HCT116 (cell line): ENCODE results near the gene TOR4A. TPM values are rescaled to one million over a fixed set of nuclear protein-coding genes. Genes with fewer than 3 reads are reported as not detected.

Source experiments
- ATAC-seq: fragments of 200-7000 bp; cut with Tn5 transposase; 2 replicates; pipeline ENCODE4 v1.9.1; 2020; ENCODE audit warnings: mild to moderate bottlenecking, moderate library complexity
- BruUV-seq: library from RNA; stranded (reverse); fragments of 400-500 nt; replicated peaks from 2 replicates; lab custom pipeline; 2021; lab: Mats Ljungman, UMichigan
- CTCF ChIA-PET: fragments of 300-600 bp; sonication (Branson Sonifier 250); formaldehyde crosslinking; loops from one replicate; lab custom pipeline; 2021; ENCODE audit warnings: antibody characterized with exemption; lab: Charles Lee
- POLR2A ChIA-PET: fragments of 300-600, 350-600 bp; sonication (Branson Sonifier 250); formaldehyde crosslinking; loops from one replicate; lab custom pipeline; 2021; ENCODE audit warnings: antibody characterized with exemption; lab: Charles Lee
- RAD21 ChIA-PET, 2 experiments: fragments of 300-600 bp; sonication (Branson Sonifier 250); formaldehyde crosslinking; loops; one replicate each; lab custom pipeline; 2023; ENCODE audit warnings: low total read pairs in 2 of 2; ENCODE audit not compliant: uncharacterized antibody in 2 of 2, unreplicated experiment in 2 of 2, low non-redundant PET in 1 of 2; lab: Charles Lee
- DNase-seq: peaks from one replicate; pipeline ENCODE4 v3.0.0-alpha.2; 2010; ENCODE audit warnings: low read depth, low spot score
- H2AFZ ChIP-seq: fragments of 200-600 bp; shearing (Covaris generic), sonication (generic); 2 replicates; pipeline ENCODE4 v1.6.1; 2017; ENCODE audit warnings: low read depth, mixed run types, mixed read lengths, antibody characterized with exemption, low read length; ENCODE audit not compliant: poor library complexity, severe bottlenecking
- H3K27ac ChIP-seq: 2 replicates; pipeline ENCODE4 v1.5.1; 2012; ENCODE audit warnings: low read depth, low read length
- H3K27me3 ChIP-seq: fragments of 200-600 bp; sonication (generic); 2 replicates; pipeline ENCODE4 v1.6.1; 2016; ENCODE audit warnings: mixed run types, low read length, mixed read lengths; ENCODE audit not compliant: insufficient read depth
- H3K36me3 ChIP-seq, 2 experiments: fragments of 200-500 bp in 1 of 2; fragments of 200-600 bp in 1 of 2; sonication (Bioruptor generic) in 1 of 2; sonication (generic) in 1 of 2; 2 replicates each; pipeline versions ENCODE4 v1.5.1 to v1.6.1; 2014 to 2016; ENCODE audit warnings: low read length in 2 of 2, inconsistent platforms in 1 of 2, mixed read lengths in 1 of 2, mixed run types in 1 of 2; ENCODE audit not compliant: insufficient read depth in 2 of 2, control insufficient read depth in 1 of 2
- H3K4me1 ChIP-seq, 2 experiments: fragments of 200-600 bp in 1 of 2; sonication (generic) in 1 of 2; 2 replicates each; pipeline versions ENCODE4 v1.5.1 to v1.6.1; 2012 to 2017; ENCODE audit warnings: low read length in 2 of 2, inconsistent platforms in 1 of 2, mild to moderate bottlenecking in 1 of 2, mixed read lengths in 1 of 2, mixed run types in 1 of 2, moderate library complexity in 1 of 2; ENCODE audit not compliant: insufficient read depth in 2 of 2, control insufficient read depth in 1 of 2
- H3K4me2 ChIP-seq: fragments of 200-600 bp; sonication (generic); 2 replicates; pipeline ENCODE4 v1.6.1; 2017; ENCODE audit warnings: mixed run types, low read length, mixed read lengths
- H3K4me3 ChIP-seq, 2 experiments: fragments of 200-600 bp in 1 of 2; sonication (generic) in 1 of 2; replicated peaks in 1 of 2; 2 replicates each; pipeline ENCODE4 v1.5.1; 2011 to 2016; ENCODE audit warnings: low read length in 2 of 2, control low read depth in 1 of 2, low read depth in 1 of 2, mild to moderate bottlenecking in 1 of 2, mixed read lengths in 1 of 2, mixed run types in 1 of 2
- H3K79me2 ChIP-seq: fragments of 200-600 bp; sonication (generic); 2 replicates; pipeline ENCODE4 v1.6.1; 2017; ENCODE audit warnings: mild to moderate bottlenecking, mixed run types, low read length, moderate library complexity, mixed read lengths; ENCODE audit not compliant: insufficient read depth
- H3K9ac ChIP-seq: fragments of 200-600 bp; sonication (generic); 2 replicates; pipeline ENCODE4 v1.6.1; 2016; ENCODE audit warnings: low read length, mixed read lengths
- H3K9me2 ChIP-seq: fragments of 200-600 bp; sonication (generic), shearing (Covaris generic); 2 replicates; pipeline ENCODE4 v1.6.1; 2017; ENCODE audit warnings: mixed run types, mild to moderate bottlenecking, moderate library complexity; ENCODE audit not compliant: insufficient read depth
- H3K9me3 ChIP-seq, 2 experiments: fragments of 200-500 bp in 1 of 2; fragments of 200-600 bp in 1 of 2; sonication (Bioruptor generic) in 1 of 2; sonication (generic) in 1 of 2; 2 replicates each; pipeline ENCODE4 v1.6.1; 2014 to 2017; ENCODE audit warnings: low read length in 2 of 2, mixed read lengths in 2 of 2, inconsistent platforms in 1 of 2, low read depth in 1 of 2, mild to moderate bottlenecking in 1 of 2, mixed run types in 1 of 2, moderate library complexity in 1 of 2; ENCODE audit not compliant: control insufficient read depth in 1 of 2, insufficient read depth in 1 of 2
- H4K20me1 ChIP-seq: fragments of 200-600 bp; sonication (generic), shearing (Covaris generic); 2 replicates; pipeline ENCODE4 v1.6.1; 2017; ENCODE audit warnings: mixed run types, mild to moderate bottlenecking, moderate library complexity; ENCODE audit not compliant: insufficient read depth
- CBX3 ChIP-seq: IDR thresholded peaks from 2 replicates; pipeline ENCODE4 v1.6.1; 2012; ENCODE audit warnings: low read depth
- CEBPB ChIP-seq: IDR thresholded peaks from 2 replicates; pipeline ENCODE4 v1.6.1; 2012; ENCODE audit warnings: low read depth
- EGR1 ChIP-seq: IDR thresholded peaks from 2 replicates; pipeline ENCODE4 v1.6.1; 2012; ENCODE audit warnings: low read depth
- ELF1 ChIP-seq: IDR thresholded peaks from 2 replicates; pipeline ENCODE4 v1.6.1; 2012; ENCODE audit warnings: low read depth, borderline replicate concordance
- EZH2 ChIP-seq: fragments of 200-600 bp; sonication (generic); IDR thresholded peaks from 2 replicates; pipeline ENCODE4 v1.6.1; 2017; ENCODE audit warnings: antibody characterized with exemption, mixed run types
- EZH2phosphoT487 ChIP-seq: fragments of 200-600 bp; IDR thresholded peaks from 2 replicates; pipeline ENCODE4 v1.6.1; 2018; ENCODE audit warnings: antibody characterized with exemption, borderline replicate concordance
- FOSL1 ChIP-seq: IDR thresholded peaks from 2 replicates; pipeline ENCODE4 v1.6.1; 2012; ENCODE audit warnings: low read depth
- JUND ChIP-seq: IDR thresholded peaks from 2 replicates; pipeline ENCODE4 v1.6.1; 2012
- RAD21 ChIP-seq: IDR thresholded peaks from 2 replicates; pipeline ENCODE4 v1.6.1; 2012; ENCODE audit warnings: low read depth, mild to moderate bottlenecking
- SIN3A ChIP-seq: IDR thresholded peaks from 2 replicates; pipeline ENCODE4 v1.6.1; 2012; ENCODE audit warnings: low read depth
- SP1 ChIP-seq: IDR thresholded peaks from 2 replicates; pipeline ENCODE4 v1.6.1; 2012; ENCODE audit warnings: low read depth
- SRF ChIP-seq: IDR thresholded peaks from 2 replicates; pipeline ENCODE4 v1.6.1; 2012; ENCODE audit warnings: low read depth
- TCF7L2 ChIP-seq: IDR thresholded peaks from 2 replicates; pipeline ENCODE4 v1.7.0; 2011; ENCODE audit warnings: borderline replicate concordance, inconsistent platforms; ENCODE audit not compliant: insufficient read depth, insufficient read length; ENCODE audit errors: extremely low read depth
- YY1 ChIP-seq: IDR thresholded peaks from 2 replicates; pipeline ENCODE4 v1.6.1; 2011; ENCODE audit warnings: low read length, low read depth, moderate library complexity, mild to moderate bottlenecking; ENCODE audit not compliant: insufficient replicate concordance; ENCODE audit errors: extremely low read depth
- ZFX ChIP-seq: fragments of 450-650 bp; IDR thresholded peaks from 2 replicates; pipeline ENCODE4 v1.6.1; 2017
- ZNF274 ChIP-seq: fragments of 200-500 bp; sonication (Bioruptor generic); IDR thresholded peaks from 2 replicates; pipeline ENCODE4 v1.6.1; 2014; ENCODE audit warnings: mild to moderate bottlenecking, low read depth, low read length, inconsistent platforms
- intact Hi-C: fragments of 100-400 bp; cut with micrococcal nuclease; formaldehyde crosslinking; loops from 2 replicates; pipeline ENCODE4 v1.10.0; 2022
- total RNA-seq: library from RNA; stranded (reverse); gene quantifications from one replicate; pipeline ENCODE4 v1.2.1, GENCODE V29; 2021; ENCODE audit not compliant: unreplicated experiment
- TF ChIP-seq, protein P1 (sequence below): IDR thresholded peaks from 2 replicates; pipeline ENCODE4 v1.6.1; 2012
- TF ChIP-seq, protein P2 (sequence below): IDR thresholded peaks from 2 replicates; pipeline ENCODE4 v1.6.1; 2011; ENCODE audit warnings: mild to moderate bottlenecking, low read length, moderate library complexity; ENCODE audit not compliant: insufficient replicate concordance; ENCODE audit errors: extremely low read depth
- TF ChIP-seq, protein P3 (sequence below): IDR thresholded peaks from 2 replicates; pipeline ENCODE4 v1.6.1; 2012
- TF ChIP-seq, protein P4 (sequence below): IDR thresholded peaks from 2 replicates; pipeline ENCODE4 v1.6.1; 2012; ENCODE audit warnings: low read depth

TOR4A gene
- total RNA-seq, 1 experiment from 2014 or later = 34.0 TPM

DNA sequence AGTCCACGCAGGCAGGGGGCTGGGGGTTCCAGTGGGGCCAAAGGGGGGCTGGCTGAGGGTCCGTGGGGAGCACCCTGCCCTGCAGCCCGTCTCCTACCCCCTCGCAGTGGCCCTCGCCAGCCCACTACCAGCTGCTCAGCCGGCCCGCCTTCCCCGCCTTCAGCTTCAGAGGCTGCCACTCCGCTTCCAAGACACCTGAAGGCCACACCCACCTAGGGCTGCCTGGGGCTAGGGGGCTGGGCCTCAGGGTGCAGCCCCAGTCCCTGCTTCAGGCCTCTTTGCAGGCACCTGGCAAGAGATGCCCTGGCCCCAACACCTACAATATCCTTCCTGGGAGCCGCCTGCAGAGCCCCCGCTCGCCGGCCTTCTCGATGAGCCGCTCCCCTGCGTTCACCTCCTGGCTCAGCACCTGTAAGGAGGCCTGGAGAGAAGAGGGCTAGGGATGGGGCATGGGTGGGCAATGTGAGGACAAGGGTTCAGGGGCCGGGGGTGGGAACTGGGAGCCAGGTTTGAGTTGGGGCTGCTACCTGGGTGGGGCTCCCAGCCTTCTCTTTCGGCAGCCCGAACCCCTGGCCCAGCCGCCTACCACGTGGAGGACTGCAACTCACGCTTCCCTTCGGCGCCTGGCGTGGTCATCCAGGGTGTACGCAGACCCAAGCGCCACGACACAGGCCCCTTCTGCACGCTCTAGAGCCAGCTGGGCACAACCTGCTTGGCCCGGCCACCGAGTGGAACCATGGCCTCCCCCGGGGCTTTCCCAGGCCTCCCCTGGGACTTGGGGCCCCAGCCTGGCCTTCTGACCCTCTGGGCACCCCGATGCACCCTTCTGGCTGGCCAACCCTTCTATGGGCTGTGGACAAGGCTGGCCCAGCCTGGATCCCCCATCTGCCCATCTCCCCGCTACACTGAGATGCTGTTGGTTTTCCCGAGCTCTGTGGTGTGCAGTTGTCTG lies 24.7 kb upstream of the TOR4A start:
- Histone ChIP-seq H3K4me2 (0 out of 2 replicates have a peak overlapping the region, but pooled peaks have one; percentile 9), H3K9me2 (no peaks in the 10 kb centered on the region), H3K9ac (no peak overlapping the region), H3K9me3 (no peaks in the 10 kb centered on the region), H3K79me2 (peaks cover 21% of the 10 kb centered on the region)
- ATAC-seq = peak; percentile 41
- RAD21 ChIA-PET = no interaction called here
- no peak for TF ChIP-seq EZH2
- TF ChIP-seq SP1 = no peak
- TF ChIP-seq ZFX = no peak
- TF ChIP-seq EGR1 = no peak
- TF ChIP-seq FOSL1 = no peak
- no peak for TF ChIP-seq RAD21
- TF ChIP-seq SRF = no peak
- TF ChIP-seq JUND = no peak
- TF ChIP-seq, protein P1, sequence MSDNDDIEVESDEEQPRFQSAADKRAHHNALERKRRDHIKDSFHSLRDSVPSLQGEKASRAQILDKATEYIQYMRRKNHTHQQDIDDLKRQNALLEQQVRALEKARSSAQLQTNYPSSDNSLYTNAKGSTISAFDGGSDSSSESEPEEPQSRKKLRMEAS = no peak
- TF ChIP-seq CBX3 = no peak
- TF ChIP-seq, protein P2, sequence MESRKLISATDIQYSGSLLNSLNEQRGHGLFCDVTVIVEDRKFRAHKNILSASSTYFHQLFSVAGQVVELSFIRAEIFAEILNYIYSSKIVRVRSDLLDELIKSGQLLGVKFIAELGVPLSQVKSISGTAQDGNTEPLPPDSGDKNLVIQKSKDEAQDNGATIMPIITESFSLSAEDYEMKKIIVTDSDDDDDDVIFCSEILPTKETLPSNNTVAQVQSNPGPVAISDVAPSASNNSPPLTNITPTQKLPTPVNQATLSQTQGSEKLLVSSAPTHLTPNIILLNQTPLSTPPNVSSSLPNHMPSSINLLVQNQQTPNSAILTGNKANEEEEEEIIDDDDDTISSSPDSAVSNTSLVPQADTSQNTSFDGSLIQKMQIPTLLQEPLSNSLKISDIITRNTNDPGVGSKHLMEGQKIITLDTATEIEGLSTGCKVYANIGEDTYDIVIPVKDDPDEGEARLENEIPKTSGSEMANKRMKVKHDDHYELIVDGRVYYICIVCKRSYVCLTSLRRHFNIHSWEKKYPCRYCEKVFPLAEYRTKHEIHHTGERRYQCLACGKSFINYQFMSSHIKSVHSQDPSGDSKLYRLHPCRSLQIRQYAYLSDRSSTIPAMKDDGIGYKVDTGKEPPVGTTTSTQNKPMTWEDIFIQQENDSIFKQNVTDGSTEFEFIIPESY = no peak
- no peak for TF ChIP-seq ZNF274
- no peak for TF ChIP-seq SIN3A
- TF ChIP-seq, protein P3, sequence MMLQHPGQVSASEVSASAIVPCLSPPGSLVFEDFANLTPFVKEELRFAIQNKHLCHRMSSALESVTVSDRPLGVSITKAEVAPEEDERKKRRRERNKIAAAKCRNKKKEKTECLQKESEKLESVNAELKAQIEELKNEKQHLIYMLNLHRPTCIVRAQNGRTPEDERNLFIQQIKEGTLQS = no peak
- no peak for TF ChIP-seq EZH2phosphoT487
- TF ChIP-seq CEBPB = no peak
- TF ChIP-seq ELF1 = no peak
- TF ChIP-seq TCF7L2 = no peak
- TF ChIP-seq, protein P4, sequence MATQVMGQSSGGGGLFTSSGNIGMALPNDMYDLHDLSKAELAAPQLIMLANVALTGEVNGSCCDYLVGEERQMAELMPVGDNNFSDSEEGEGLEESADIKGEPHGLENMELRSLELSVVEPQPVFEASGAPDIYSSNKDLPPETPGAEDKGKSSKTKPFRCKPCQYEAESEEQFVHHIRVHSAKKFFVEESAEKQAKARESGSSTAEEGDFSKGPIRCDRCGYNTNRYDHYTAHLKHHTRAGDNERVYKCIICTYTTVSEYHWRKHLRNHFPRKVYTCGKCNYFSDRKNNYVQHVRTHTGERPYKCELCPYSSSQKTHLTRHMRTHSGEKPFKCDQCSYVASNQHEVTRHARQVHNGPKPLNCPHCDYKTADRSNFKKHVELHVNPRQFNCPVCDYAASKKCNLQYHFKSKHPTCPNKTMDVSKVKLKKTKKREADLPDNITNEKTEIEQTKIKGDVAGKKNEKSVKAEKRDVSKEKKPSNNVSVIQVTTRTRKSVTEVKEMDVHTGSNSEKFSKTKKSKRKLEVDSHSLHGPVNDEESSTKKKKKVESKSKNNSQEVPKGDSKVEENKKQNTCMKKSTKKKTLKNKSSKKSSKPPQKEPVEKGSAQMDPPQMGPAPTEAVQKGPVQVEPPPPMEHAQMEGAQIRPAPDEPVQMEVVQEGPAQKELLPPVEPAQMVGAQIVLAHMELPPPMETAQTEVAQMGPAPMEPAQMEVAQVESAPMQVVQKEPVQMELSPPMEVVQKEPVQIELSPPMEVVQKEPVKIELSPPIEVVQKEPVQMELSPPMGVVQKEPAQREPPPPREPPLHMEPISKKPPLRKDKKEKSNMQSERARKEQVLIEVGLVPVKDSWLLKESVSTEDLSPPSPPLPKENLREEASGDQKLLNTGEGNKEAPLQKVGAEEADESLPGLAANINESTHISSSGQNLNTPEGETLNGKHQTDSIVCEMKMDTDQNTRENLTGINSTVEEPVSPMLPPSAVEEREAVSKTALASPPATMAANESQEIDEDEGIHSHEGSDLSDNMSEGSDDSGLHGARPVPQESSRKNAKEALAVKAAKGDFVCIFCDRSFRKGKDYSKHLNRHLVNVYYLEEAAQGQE = no peak
- no peak for TF ChIP-seq YY1
- TF ChIP-seq, all 23 proteins: peak for 0
- H3K27me3 ChIP-seq = no peaks in the 10 kb centered on the region
- intact Hi-C loops = no loop called here
- H3K36me3 ChIP-seq = peaks cover 6 to 13% of the 10 kb centered on the region in 2 experiments; a peak in 3 of 4 replicates
- no peak overlapping the region for H3K4me3 ChIP-seq
- peak overlapping the region; percentile 91; the same call in 1 of the 2 replicates for H3K27ac ChIP-seq
- BruUV-seq = no TSS peak
- ChIA-PET CTCF (interaction anchor here (1.0 kb wide), 1 partner anchor 16 kb away, joined by 3 read pairs; no protein-coding TSS in a partner anchor), POLR2A (interaction anchor here (0.9 to 5.9 kb wide), 2 partner anchors 11 to 12 kb away, joined by 3 to 39 read pairs; partner anchors contain the start of gene TUBB4B)
- no peak overlapping the region for H2AFZ ChIP-seq
- DNase-seq = no peak
- no peaks in the 10 kb centered on the region for H4K20me1 ChIP-seq
- H3K4me1 ChIP-seq = peaks cover 21 to 42% of the 10 kb centered on the region in 2 experiments
